HepG2 (cell line): ENCODE results near the gene ATOSB. TPM values are rescaled to one million over a fixed set of nuclear protein-coding genes. Genes with fewer than 3 reads are reported as not detected.

Experiments
- ATAC-seq: fragments of 200-7000 bp; cut with Tn5 transposase; 3 replicates; pipeline ENCODE4 v1.9.1; 2020; ENCODE audit warnings: mild to moderate bottlenecking, moderate library complexity
- BruUV-seq: library from RNA; stranded (reverse); fragments of 400-500 nt; replicated peaks from 2 replicates; lab custom pipeline; 2021; lab: Mats Ljungman, UMichigan
- CTCF ChIA-PET: fragments of 300-600 bp; formaldehyde crosslinking; extraction: SDS; loops from one replicate; lab custom pipeline; 2021; ENCODE audit warnings: low total read pairs, inconsistent platforms, low intra/inter-chr PET ratio; lab: Yijun Ruan, JAX
- POLR2A ChIA-PET: fragments of 350-600 bp; sonication (Branson Sonifier 250); formaldehyde crosslinking; loops from one replicate; lab custom pipeline; 2020; ENCODE audit warnings: antibody characterized with exemption, inconsistent platforms; lab: Yijun Ruan, JAX
- DNase-seq: peaks from one replicate; pipeline ENCODE4 v3.0.0-alpha.2; 2015; ENCODE audit warnings: low spot score
- FAIRE-seq: peaks from 3 replicates; lab custom pipeline; 2011; peaks lifted over from hg19 to GRCh38; lab: Jason Lieb, UNC
- H2AFZ ChIP-seq: one replicate; pipeline ENCODE4 v1.6.1; 2011; ENCODE audit warnings: low read length, inconsistent platforms
- H3K27ac ChIP-seq: fragments of 300-600 bp; 3 replicates; pipeline ENCODE4 v1.8.0; 2011; ENCODE audit warnings: mixed run types, mild to moderate bottlenecking, mixed read lengths, low read length, inconsistent platforms; ENCODE audit not compliant: insufficient read depth; ENCODE audit errors: extremely low read length
- H3K27me3 ChIP-seq, 2 experiments: fragments of 200-600 bp in 1 of 2; 2 replicates in 1 of 2; 3 replicates in 1 of 2; pipeline versions ENCODE4 v1.6.0 to v1.8.0; 2011; ENCODE audit warnings: low read length in 2 of 2, mild to moderate bottlenecking in 2 of 2, moderate library complexity in 2 of 2, inconsistent platforms in 1 of 2; ENCODE audit not compliant: insufficient read depth in 2 of 2, control insufficient read depth in 1 of 2
- H3K36me3 ChIP-seq, 2 experiments: fragments of 200-600 bp in 1 of 2; replicated peaks in 1 of 2; 2 replicates in 1 of 2; 3 replicates in 1 of 2; pipeline versions ENCODE4 v1.5.1 to v1.8.0; 2011; ENCODE audit warnings: low read length in 2 of 2, inconsistent platforms in 1 of 2; ENCODE audit not compliant: insufficient read depth in 2 of 2, control insufficient read depth in 1 of 2
- H3K4me1 ChIP-seq: 2 replicates; pipeline ENCODE4 v1.5.1; 2012; ENCODE audit warnings: low read length, inconsistent platforms; ENCODE audit not compliant: insufficient read depth
- H3K4me2 ChIP-seq: 2 replicates; pipeline ENCODE4 v1.6.0; 2011; ENCODE audit warnings: low read depth, low read length, inconsistent platforms
- H3K4me3 ChIP-seq, 3 experiments: fragments of 200-600 bp in 1 of 3; sonication (generic), shearing (Covaris generic) in 1 of 3; replicated peaks in 1 of 3; 2 replicates each; pipeline ENCODE4 v1.5.1; 2011 to 2016; ENCODE audit warnings: low read length in 3 of 3, inconsistent platforms in 2 of 3, low read depth in 2 of 3, mild to moderate bottlenecking in 2 of 3, control low read depth in 1 of 3, mixed read lengths in 1 of 3; ENCODE audit not compliant: insufficient read depth in 1 of 3
- H3K79me2 ChIP-seq: one replicate; pipeline ENCODE4 v1.6.1; 2011; ENCODE audit warnings: low read length, inconsistent platforms; ENCODE audit not compliant: insufficient read depth
- H3K9ac ChIP-seq: 2 replicates; pipeline ENCODE4 v1.6.0; 2011; ENCODE audit warnings: mild to moderate bottlenecking, low read depth, low read length, inconsistent platforms; ENCODE audit not compliant: insufficient read depth
- H3K9me3 ChIP-seq: 2 replicates; pipeline ENCODE4 v1.5.1; 2012; ENCODE audit warnings: mild to moderate bottlenecking, low read length
- H4K20me1 ChIP-seq: 2 replicates; pipeline ENCODE4 v1.6.0; 2011; ENCODE audit warnings: inconsistent platforms, mild to moderate bottlenecking, low read length, moderate library complexity; ENCODE audit not compliant: insufficient read depth
- FOXM1 ChIP-seq: sonication (generic); formaldehyde crosslinking; IDR thresholded peaks from 2 replicates; pipeline ENCODE4 v1.5.0; 2020; ENCODE audit warnings: missing genetic modification reagents
- GZF1 ChIP-seq: sonication (generic); formaldehyde crosslinking; IDR thresholded peaks from 2 replicates; pipeline ENCODE4 v1.5.1; 2020; ENCODE audit warnings: mild to moderate bottlenecking, missing genetic modification reagents
- POLR2AphosphoS5 ChIP-seq: IDR thresholded peaks from 2 replicates; pipeline ENCODE4 v1.6.1; 2012; ENCODE audit warnings: low read depth, low read length
- RBFOX2 ChIP-seq: fragments of 200-400 bp; formaldehyde crosslinking; IDR thresholded peaks from 2 replicates; pipeline ENCODE4 v1.6.1; 2017; ENCODE audit warnings: low read depth, mild to moderate bottlenecking, low read length
- RBM22 ChIP-seq: fragments of 200-400 bp; formaldehyde crosslinking; optimal IDR thresholded peaks from 2 replicates; pipeline ENCODE3; 2017; ENCODE audit warnings: mild to moderate bottlenecking, low read length, moderate library complexity
- YEATS2 ChIP-seq: sonication (generic); formaldehyde crosslinking; IDR thresholded peaks from 2 replicates; pipeline ENCODE4 v1.4.0; 2020; ENCODE audit warnings: missing genetic modification reagents, borderline replicate concordance
- ZBTB38 ChIP-seq: sonication (generic); formaldehyde crosslinking; IDR thresholded peaks from 2 replicates; pipeline ENCODE4 v1.5.1; 2020; ENCODE audit warnings: mild to moderate bottlenecking, missing genetic modification reagents
- ZFP62 ChIP-seq: sonication (generic); formaldehyde crosslinking; IDR thresholded peaks from 2 replicates; pipeline ENCODE4 v1.4.0; 2020; ENCODE audit warnings: missing genetic modification reagents
- ZNF180 ChIP-seq: sonication (generic); formaldehyde crosslinking; IDR thresholded peaks from 2 replicates; pipeline ENCODE4 v1.4.0; 2020; ENCODE audit warnings: low read depth, missing genetic modification reagents, borderline replicate concordance
- WGBS: methylation state at CpG from one replicate; pipeline ENCODE4 v1.1.6; 2017; ENCODE audit warnings: low lambda C conversion rate; 5-methylcytosine and 5-hydroxymethylcytosine counted together
- in situ Hi-C: cut with HindIII; loops from 2 replicates; pipeline ENCODE4 v1.10.0; 2017; ENCODE audit warnings: low pct_unique_long_range_greater_than_20kb; ENCODE audit not compliant: extremely low pct_ligation_motif_present
- intact Hi-C: fragments of 100-400 bp; cut with micrococcal nuclease; formaldehyde crosslinking; loops from one replicate; pipeline ENCODE4 v1.10.0; 2022; ENCODE audit not compliant: unreplicated experiment
- polyA plus RNA-seq, 8 experiments: library from polyadenylated mRNA; depleted of rRNA in 3 of 8; stranded (reverse) in 7 of 8; unstranded in 1 of 8; fragments of >200 nt; fragmentation: Illumina TruSeq in 4 of 8; extraction: Trizol in 4 of 8; gene quantifications; 2 replicates each; pipeline versions ENCODE4 v1.2.1 to v1.2.3, GENCODE V29; 2011 to 2016; ENCODE audit warnings: low read depth in 4 of 8, missing spikeins in 1 of 8, mixed read lengths in 1 of 8; ENCODE audit not compliant: insufficient read depth in 1 of 8
- total RNA-seq, 5 experiments: library from RNA; depleted of rRNA; stranded (reverse); fragments of >200 nt; fragmentation: Illumina TruSeq; extraction: Trizol; gene quantifications; 2 replicates each; pipeline ENCODE4 v1.2.3, GENCODE V29; 2016; ENCODE audit warnings: low read depth in 1 of 5
- TF ChIP-seq, protein P1 (sequence below): IDR thresholded peaks from 2 replicates; pipeline ENCODE4 v1.6.1; 2016; ENCODE audit warnings: low read depth, missing genetic modification reagents, missing compliant biosample characterization
- TF ChIP-seq, protein P2 (sequence below): sonication (generic); formaldehyde crosslinking; IDR thresholded peaks from 2 replicates; pipeline ENCODE4 v1.4.0; 2020; ENCODE audit warnings: mild to moderate bottlenecking, missing genetic modification reagents

Gene ATOSB
- total and polyA plus RNA-seq, 2 of the 13 experiments (the other 11 are each of a cell fraction or from before 2014, with no cell fraction given), result 1.9 to 6.4 TPM

GRCh38 chr9:35054871-35055644, 60.6 kb downstream of the ATOSB start:
- no peaks in the 10 kb centered on the region for H3K79me2 ChIP-seq
- no peak overlapping the region for H3K4me3 ChIP-seq
- no TSS peak for BruUV-seq
- POLR2A ChIA-PET, result no interaction called here
- no peaks in the 10 kb centered on the region for H3K27me3 ChIP-seq
- FAIRE-seq (no peak), ATAC-seq (no peak), DNase-seq (no peak)
- no peak overlapping the region for H3K4me2 ChIP-seq
- no peak overlapping the region for H3K9ac ChIP-seq
- CTCF ChIA-PET, result no interaction called here
- no peak overlapping the region for H2AFZ ChIP-seq
- H3K27ac ChIP-seq, result no peak overlapping the region
- 98% methylated on average over 13 of the region's 14 CpGs for WGBS
- no peaks in the 10 kb centered on the region for H3K4me1 ChIP-seq
- intact Hi-C loops (no loop called here), in situ Hi-C loops (no loop called here)
- H4K20me1 ChIP-seq, result peaks cover 4% of the 10 kb centered on the region
- H3K9me3 ChIP-seq, result no peaks in the 10 kb centered on the region
- H3K36me3 ChIP-seq, result peaks cover 11 to 41% of the 10 kb centered on the region in 2 experiments
- TF ChIP-seq RBFOX2, result peak; percentile 51
- TF ChIP-seq RBM22, result peak; percentile 62
- TF ChIP-seq, protein P1, sequence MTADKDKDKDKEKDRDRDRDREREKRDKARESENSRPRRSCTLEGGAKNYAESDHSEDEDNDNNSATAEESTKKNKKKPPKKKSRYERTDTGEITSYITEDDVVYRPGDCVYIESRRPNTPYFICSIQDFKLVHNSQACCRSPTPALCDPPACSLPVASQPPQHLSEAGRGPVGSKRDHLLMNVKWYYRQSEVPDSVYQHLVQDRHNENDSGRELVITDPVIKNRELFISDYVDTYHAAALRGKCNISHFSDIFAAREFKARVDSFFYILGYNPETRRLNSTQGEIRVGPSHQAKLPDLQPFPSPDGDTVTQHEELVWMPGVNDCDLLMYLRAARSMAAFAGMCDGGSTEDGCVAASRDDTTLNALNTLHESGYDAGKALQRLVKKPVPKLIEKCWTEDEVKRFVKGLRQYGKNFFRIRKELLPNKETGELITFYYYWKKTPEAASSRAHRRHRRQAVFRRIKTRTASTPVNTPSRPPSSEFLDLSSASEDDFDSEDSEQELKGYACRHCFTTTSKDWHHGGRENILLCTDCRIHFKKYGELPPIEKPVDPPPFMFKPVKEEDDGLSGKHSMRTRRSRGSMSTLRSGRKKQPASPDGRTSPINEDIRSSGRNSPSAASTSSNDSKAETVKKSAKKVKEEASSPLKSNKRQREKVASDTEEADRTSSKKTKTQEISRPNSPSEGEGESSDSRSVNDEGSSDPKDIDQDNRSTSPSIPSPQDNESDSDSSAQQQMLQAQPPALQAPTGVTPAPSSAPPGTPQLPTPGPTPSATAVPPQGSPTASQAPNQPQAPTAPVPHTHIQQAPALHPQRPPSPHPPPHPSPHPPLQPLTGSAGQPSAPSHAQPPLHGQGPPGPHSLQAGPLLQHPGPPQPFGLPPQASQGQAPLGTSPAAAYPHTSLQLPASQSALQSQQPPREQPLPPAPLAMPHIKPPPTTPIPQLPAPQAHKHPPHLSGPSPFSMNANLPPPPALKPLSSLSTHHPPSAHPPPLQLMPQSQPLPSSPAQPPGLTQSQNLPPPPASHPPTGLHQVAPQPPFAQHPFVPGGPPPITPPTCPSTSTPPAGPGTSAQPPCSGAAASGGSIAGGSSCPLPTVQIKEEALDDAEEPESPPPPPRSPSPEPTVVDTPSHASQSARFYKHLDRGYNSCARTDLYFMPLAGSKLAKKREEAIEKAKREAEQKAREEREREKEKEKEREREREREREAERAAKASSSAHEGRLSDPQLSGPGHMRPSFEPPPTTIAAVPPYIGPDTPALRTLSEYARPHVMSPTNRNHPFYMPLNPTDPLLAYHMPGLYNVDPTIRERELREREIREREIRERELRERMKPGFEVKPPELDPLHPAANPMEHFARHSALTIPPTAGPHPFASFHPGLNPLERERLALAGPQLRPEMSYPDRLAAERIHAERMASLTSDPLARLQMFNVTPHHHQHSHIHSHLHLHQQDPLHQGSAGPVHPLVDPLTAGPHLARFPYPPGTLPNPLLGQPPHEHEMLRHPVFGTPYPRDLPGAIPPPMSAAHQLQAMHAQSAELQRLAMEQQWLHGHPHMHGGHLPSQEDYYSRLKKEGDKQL, result no peak
- no peak for TF ChIP-seq ZNF180
- TF ChIP-seq POLR2AphosphoS5, result 0 out of 2 replicates have a peak, but pooled peaks have one; percentile 5
- TF ChIP-seq ZBTB38 (CRISPR knock-in tag), result no peak
- TF ChIP-seq YEATS2, result no peak
- TF ChIP-seq, protein P2, sequence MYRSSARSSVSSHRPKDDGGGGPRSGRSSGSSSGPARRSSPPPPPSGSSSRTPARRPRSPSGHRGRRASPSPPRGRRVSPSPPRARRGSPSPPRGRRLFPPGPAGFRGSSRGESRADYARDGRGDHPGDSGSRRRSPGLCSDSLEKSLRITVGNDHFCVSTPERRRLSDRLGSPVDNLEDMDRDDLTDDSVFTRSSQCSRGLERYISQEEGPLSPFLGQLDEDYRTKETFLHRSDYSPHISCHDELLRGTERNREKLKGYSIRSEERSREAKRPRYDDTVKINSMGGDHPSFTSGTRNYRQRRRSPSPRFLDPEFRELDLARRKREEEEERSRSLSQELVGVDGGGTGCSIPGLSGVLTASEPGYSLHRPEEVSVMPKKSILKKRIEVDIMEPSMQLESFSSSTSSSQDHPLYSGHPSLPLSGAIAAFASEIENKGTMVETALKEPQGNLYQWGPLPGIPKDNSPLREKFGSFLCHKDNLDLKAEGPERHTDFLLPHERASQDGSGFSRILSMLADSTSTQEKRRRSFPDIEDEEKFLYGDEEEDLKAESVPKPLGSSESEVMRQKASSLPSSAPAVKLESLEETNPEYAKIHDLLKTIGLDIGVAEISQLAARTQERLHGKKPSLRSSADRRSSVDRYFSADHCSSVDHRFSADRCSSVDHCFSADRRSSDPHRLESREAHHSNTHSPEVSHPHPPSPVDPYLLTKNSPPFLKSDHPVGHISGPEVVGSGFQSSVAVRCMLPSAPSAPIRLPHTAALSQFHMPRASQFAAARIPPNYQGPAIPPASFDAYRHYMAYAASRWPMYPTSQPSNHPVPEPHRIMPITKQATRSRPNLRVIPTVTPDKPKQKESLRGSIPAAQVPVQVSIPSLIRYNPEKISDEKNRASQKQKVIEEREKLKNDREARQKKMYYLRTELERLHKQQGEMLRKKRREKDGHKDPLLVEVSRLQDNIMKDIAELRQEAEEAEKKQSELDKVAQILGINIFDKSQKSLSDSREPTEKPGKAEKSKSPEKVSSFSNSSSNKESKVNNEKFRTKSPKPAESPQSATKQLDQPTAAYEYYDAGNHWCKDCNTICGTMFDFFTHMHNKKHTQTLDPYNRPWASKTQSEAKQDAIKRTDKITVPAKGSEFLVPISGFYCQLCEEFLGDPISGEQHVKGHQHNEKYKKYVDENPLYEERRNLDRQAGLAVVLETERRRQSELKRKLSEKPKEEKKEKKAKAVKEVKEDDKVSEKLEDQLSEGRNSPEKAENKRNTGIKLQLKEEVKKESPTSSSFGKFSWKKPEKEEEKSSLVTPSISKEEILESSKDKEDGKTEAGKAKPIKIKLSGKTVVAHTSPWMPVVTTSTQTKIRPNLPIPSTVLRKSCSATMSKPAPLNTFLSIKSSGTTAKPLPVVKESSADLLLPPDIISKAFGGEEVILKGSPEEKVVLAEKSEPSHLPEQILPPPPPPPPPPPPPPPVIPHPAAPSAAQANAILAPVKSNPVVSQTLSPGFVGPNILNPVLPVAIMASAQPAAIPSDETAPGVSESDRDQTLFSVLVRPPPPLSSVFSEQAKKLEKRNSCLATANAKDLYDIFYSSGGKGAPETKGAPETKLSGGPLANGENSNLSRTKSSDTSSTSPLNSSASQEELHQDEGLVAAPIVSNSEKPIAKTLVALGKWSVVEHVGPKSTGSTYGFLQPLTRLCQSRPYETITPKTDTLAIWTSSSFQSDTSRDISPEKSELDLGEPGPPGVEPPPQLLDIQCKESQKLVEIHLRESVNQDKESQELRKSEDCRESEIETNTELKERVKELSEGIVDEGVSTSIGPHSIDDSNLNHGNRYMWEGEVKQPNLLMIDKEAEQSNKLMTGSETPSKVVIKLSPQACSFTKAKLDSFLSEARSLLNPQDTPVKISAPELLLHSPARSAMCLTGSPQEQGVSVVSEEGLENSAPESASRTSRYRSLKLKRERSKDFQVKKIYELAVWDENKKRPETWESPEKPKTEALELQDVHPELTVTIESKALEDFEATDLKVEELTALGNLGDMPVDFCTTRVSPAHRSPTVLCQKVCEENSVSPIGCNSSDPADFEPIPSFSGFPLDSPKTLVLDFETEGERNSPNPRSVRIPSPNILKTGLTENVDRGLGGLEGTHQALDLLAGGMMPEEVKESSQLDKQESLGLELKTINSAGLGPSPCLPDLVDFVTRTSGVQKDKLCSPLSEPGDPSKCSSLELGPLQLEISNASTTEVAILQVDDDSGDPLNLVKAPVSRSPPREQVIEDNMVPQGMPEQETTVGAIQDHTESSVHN (CRISPR knock-in tag), result no peak
- no peak for TF ChIP-seq GZF1 (CRISPR knock-in tag)
- TF ChIP-seq ZFP62, result no peak
- no peak for TF ChIP-seq FOXM1 (CRISPR knock-in tag)
